LoVo (cell line): ENCODE results near the gene DTNBP1.

ENCODE experiments used
- DNase-seq: peaks from one replicate; pipeline ENCODE4 v3.0.0-alpha.2; 2016; ENCODE audit warnings: low spot score

Gene DTNBP1

GRCh38 chr6:15533379-15534026 is 129.3 kb downstream of the DTNBP1 start:
- no peak for DNase-seq

DNA sequence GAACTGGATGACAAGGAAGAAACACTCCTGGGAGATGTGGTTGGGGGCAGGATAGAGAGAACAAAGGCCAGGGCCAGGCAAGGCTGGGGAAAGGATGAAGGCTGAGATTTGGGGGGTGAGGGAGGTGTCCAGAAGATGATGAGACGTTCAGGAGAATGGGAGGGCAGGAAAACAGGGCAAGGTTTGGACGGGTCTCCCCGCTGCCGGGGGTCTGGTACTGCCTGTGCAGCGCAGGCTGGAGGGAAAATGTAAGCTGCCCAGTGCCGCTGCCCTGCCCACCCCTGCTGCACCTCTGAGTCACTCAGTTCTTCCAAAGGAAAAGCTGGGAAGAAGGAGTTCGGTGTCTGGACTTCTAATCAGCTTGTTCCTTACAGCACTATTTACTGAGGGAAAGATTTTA is 130.9 kb downstream of the DTNBP1 start:
- DNase-seq: no peak

GRCh38 chr6:15530411-15530810 is 132.4 kb downstream of the DTNBP1 start:
- no peak for DNase-seq

DNA sequence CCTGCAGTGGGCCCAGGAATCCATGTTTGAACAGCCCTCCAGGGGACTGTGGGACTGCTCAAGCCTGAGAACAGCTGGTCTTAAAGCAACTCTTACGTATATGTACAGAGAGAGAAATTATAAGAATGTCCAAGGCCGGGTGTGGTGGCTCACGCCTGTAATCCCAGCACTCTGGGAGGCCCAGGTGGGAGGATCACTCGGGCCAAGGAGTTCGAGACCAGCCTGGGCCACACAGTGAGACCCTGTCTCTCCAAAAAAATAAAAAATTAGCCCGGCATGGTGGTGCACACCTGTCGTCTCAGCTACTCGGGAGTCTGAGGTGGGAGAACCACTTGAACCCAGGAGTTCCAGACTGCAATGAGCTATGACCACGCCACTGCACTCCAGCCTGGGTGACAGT is 134.0 kb downstream of the DTNBP1 start:
- DNase-seq: no peak

DNA sequence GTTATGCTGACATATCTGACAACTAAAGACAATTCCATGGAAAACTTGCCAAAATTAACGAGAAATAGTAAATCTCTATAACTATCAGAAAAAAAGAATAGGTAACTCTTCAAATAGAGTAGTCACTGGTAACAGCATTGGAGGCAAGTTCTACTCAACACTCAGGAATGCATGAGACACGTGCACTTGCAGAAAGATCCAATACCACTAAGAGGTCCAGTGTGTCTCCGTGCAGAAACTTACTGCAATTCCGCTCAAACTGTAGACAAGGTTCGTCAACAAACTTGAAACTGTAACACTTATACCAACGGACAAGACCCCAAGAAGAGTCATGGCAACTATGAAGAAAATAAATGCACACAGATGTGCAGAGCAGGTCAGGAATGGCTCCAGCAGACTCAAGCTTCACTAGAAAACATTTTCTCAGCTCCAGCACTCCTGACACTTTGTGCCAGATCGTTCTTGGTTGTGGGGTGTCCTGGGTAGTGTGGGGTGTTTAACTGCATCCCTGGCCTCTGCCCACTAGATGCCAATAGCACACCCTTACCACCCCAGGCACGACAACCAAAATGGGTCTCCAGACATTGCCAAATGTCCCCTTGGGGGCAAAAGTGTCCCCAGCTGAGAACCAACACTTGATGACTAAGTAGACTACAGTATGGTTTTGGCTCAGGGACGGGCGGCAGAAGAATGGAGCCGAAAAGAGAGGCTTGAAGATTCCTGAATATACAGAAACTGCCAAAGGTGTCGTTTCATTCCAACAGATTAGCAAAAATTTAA is 134.8 kb downstream of the DTNBP1 start:
- no peak for DNase-seq

DNA sequence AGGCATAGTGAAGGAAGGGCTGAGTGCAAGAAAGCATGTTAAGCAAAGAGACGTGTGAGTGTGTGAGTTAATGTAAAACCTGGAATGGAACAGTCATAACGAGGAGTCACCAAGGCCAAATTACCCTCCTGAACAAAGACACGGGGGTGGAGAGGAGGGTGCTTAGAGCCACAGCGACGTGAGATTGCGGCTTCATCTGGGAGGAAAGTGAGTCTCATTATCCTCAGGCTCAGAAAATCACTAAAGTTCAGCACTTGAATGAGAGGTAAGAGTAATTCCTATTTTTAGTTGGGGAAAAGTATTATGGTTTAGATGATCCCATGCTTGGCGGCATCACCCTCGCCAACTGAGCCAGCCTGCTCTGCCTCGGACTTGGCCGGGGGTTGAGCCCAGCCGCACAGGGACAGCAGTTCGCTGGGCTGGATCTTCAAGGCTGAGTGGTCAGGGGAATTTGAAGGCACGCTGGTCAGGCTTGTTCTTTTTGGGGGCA is 136.6 kb downstream of the DTNBP1 start:
- no peak for DNase-seq

GRCh38 chr6:15524861-15525401 is 137.9 kb downstream of the DTNBP1 start:
- DNase-seq: no peak

- no peak for DNase-seq
Measured at GRCh38 chr6:15523679-15524630, 138.9 kb downstream of the DTNBP1 start.

DNA sequence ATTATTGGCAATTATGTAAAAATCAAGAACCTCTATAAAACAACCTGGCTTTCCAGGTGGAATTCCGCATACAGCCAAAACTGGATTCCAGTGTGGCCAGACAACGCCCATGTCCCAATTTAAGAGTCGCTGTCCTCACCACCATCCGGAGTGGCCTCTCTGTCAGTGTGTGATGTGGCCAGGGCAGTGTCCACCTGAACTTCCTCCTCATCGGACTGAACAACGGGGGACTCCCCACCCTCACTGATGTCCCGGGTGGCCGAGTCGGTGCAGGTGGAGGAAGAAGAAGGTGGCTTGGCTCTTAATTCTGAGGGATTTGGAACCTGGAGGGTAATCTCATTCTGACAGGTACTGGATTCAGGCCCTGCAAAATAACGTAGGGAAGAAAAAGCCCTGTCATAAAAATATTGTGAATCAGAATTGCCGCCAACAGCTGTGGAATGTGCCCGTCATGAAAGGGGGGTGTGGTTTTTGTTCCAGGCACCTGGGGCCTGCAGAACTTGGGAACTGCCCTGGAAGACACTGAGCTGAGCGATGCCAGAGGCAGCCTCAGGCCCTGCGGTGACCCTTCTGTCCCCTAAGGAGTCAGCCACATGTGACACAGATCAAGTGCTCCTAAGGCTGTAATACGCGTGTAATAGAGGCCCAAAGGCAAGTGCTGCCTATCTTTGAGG is 139.8 kb downstream of the DTNBP1 start:
- DNase-seq: no peak

DNA sequence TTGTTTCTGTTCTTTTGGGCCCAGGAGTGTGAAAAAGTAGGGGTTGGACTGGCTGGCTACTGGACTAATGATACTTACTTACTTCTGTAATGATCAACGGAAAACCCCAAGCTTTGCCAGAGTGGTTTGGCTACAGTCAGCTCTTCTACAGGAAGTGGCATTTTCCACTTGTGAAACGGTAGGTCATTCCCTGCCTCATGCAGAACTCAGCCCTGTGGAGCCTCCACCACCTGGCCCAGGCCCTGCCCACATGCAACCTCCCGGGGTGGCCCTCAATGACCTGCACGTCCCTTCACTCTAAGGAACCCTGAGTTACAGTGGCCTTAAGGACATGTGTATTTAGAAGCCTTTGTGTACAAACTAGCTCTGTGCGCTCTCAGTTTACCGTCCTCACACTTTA is 140.4 kb downstream of the DTNBP1 start:
- DNase-seq: no peak

- DNase-seq: no peak
Measured at GRCh38 chr6:15522026-15522425, 140.8 kb downstream of the DTNBP1 start.

- no peak for DNase-seq
Measured at GRCh38 chr6:15521582-15521981, 141.2 kb downstream of the DTNBP1 start.

GRCh38 chr6:15520626-15521203 is 142.1 kb downstream of the DTNBP1 start:
- DNase-seq: no peak

DNA sequence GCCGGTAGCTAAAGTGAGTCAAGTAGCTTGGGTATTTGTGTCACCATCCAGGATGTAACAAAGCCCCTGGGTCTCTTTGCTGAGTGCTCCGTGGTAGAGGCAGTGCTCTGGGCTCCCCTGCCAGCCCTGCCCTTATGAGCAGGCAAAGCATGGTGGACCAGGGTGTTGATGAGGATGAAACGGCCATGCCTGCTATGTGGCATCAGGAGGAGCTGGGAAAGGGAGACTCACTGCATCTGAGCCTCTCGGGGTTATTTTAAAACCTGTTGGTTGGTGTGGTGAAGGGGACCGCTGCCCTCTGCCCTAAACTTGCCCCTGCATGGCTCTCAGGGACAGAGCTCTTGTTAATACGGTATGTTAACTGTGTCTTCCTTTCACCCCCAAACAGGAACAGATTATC is 143.1 kb downstream of the DTNBP1 start:
- no peak for DNase-seq

DNA sequence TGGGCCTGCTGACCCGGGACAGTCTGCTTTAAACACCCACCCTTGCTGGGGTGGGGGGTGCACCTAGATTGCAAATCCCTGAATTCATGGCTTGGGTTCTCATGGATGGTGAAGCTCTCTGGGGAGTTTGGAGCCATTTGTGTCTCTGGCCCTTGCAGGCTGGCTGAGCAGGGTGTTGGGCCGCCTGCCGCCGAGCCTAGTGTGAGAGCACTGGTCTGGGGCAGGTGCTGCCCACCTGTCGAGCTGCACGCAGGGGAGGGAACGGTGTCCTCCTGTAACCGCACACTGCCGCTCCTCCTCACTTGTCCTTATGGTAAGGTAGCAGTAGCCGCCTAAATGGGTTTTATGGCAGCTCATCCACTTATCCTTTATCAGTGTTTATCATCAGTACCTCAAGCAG is 143.9 kb downstream of the DTNBP1 start:
- no peak for DNase-seq

- DNase-seq: no peak
Measured at GRCh38 chr6:15518057-15518456, 144.8 kb downstream of the DTNBP1 start.

DNA sequence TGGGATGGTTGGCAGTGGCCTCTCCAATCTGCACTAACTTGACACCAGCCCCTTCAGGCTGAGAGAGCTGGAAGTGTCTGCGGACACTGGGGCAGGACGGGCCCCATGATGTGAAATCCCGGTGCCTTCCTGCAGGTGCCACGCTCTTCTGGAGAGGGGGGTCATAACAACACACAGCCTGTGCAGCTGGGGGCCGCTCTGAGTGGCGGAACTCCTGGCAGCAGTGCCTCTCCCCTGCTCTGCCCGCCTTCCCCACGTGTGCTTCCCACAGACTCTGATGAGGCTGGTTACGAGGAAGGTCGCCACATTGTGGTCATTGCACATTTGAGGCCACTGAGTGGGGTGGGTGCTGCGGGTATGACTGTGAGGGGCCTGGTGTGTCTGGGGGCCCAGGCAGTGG is 145.2 kb downstream of the DTNBP1 start:
- DNase-seq: no peak

DNA sequence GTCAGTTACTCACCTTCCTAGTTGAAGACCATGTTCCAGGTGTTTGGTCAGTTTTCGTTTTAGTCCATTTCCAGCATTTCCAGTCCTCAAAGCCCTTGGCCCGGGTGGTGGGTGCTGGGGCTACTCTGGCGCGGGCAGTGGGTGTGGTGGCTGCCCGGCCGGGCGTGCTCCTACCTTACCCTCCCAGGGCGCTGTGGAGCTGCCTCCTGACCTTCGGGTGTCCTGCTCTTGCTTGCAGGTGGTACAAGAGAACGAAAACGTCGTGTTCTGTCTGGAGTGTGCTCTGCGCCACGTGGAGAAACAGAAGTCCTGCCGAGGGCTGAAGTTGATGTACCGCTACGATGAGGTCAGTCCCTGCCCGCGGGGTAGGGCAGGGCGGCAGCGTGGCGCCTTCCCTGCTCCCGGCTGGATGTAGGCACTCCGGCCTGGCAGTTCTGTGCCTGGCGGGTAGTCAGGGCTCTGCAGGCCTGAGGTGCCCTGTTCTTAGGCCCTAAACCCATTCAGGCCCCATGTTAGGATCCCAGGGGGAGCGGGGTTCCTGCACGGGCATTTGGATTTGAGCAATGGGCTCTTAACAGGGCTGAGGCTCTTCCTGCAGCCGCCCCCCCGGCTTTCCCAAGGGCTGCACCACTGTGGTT is 145.8 kb downstream of the DTNBP1 start:
- no peak for DNase-seq

GRCh38 chr6:15516378-15516777 is 146.4 kb downstream of the DTNBP1 start:
- DNase-seq: no peak

GRCh38 chr6:15515660-15516375 is 147.0 kb downstream of the DTNBP1 start:
- DNase-seq: no peak
